Heart right ventricle (tissue), 16 donors: ENCODE data around the gene PER1. TPM values are rescaled to one million over a fixed set of nuclear protein-coding genes. Genes with fewer than 3 reads are reported as not detected.

Experiments
- ATAC-seq, 8 donors: fragments of 200-7000 bp; cut with Tn5 transposase; one replicate each; pipeline ENCODE4 v1.9.1; 2020; ENCODE audit warnings: mild to moderate bottlenecking in 8 of 8, moderate library complexity in 8 of 8, moderate number of reproducible peaks in 1 of 8
- DNase-seq, 2 donors: peaks; one replicate each; pipeline ENCODE4 v3.0.0-alpha.2; 2020
- H3K27ac ChIP-seq, 10 donors: fragments of 200-600 bp; sonication (generic) in 2 of 10; one replicate each; pipeline versions ENCODE4 v1.5.0 to v1.8.0; 2020 to 2022; ENCODE audit warnings: mild to moderate bottlenecking in 3 of 10
- H3K27me3 ChIP-seq, 7 donors: fragments of 200-600 bp; one replicate each; pipeline ENCODE4 v1.8.0; 2021 to 2022; ENCODE audit warnings: mild to moderate bottlenecking in 2 of 7
- H3K36me3 ChIP-seq, 9 donors: fragments of 200-600 bp; sonication (generic) in 1 of 9; one replicate each; pipeline versions ENCODE4 v1.5.0 to v1.8.0; 2020 to 2022; ENCODE audit warnings: mild to moderate bottlenecking in 2 of 9
- H3K4me1 ChIP-seq, 9 donors: fragments of 200-600 bp; sonication (generic) in 1 of 9; one replicate each; pipeline versions ENCODE4 v1.5.0 to v1.8.0; 2020 to 2022; ENCODE audit warnings: mild to moderate bottlenecking in 4 of 9
- H3K4me3 ChIP-seq, 10 donors: fragments of 200-600 bp; sonication (generic) in 2 of 10; one replicate each; pipeline versions ENCODE4 v1.5.0 to v1.8.0; 2020 to 2022; ENCODE audit warnings: mild to moderate bottlenecking in 7 of 10, moderate library complexity in 2 of 10
- H3K9me3 ChIP-seq, 11 donors: fragments of 200-600 bp in 10 of 11; sonication (generic) in 2 of 11; one replicate each; pipeline versions ENCODE4 v1.5.0 to v1.8.0; 2013 to 2022; ENCODE audit warnings: mild to moderate bottlenecking in 2 of 11, control low read depth in 1 of 11, moderate library complexity in 1 of 11
- CTCF ChIP-seq, 9 donors: fragments of 200-600 bp; sonication (generic) in 2 of 9; IDR thresholded peaks; one replicate each; pipeline versions ENCODE4 v1.5.0 to v1.8.0; 2021 to 2022; ENCODE audit warnings: antibody characterized with exemption in 9 of 9, mild to moderate bottlenecking in 5 of 9, moderate library complexity in 1 of 9
- WGBS, 2 donors: extraction: QIAGEN DNeasy Blood & Tissue Kit; methylation state at CpG; one replicate each; pipeline ENCODE4 v1.1.7; 2013; ENCODE audit warnings: inconsistent platforms in 1 of 2; 5-methylcytosine and 5-hydroxymethylcytosine counted together
- intact Hi-C, 10 donors: fragments of 100-400 bp; cut with DNase I; formaldehyde crosslinking; loops; one replicate each; pipeline versions ENCODE4 v1.11.1 to v1.14.2; 2022
- long read RNA-seq, 3 donors: library from polyadenylated mRNA; unstranded; transcript quantifications; one replicate each; pipeline ENCODE4 v2.0.0, GENCODE V29; 2020 to 2021
- polyA plus RNA-seq, 2 donors: library from polyadenylated mRNA; stranded (reverse); fragments of 200-250 nt; gene quantifications; one replicate each; pipeline ENCODE4 v1.2.3, GENCODE V29; 2013
- total RNA-seq, 10 donors: library from RNA; stranded (reverse); fragmentation: NEBNext Ultra II Directional in 3 of 10; extraction: Animal tissue kit (Norgen Biotek cat#: 25700) in 3 of 10; gene quantifications; one replicate each; pipeline versions ENCODE4 v1.2.1 to v1.2.4, GENCODE V29; 2021 to 2023
- donor health status: Arrhythmogenic right ventricular cardiomyopathy.
- donor health status: ischemic (EF 13 %, LVEDD 7.1; RV severe dilation, severe dysfunction).
- donor health status: healthy with polysubstance abuse.
- donor health status: DM: no; HTN: yes; CAD: no.
- donor health status: DM: no; HTN: no; CAD: no.
- donor health status: ischemic (EF 25% LVEDD 6.9; RV normal size, moderate dysfunction).
- donor health status: ischemic (EF 25% LVEDD 5.7; RV mildly dilated, moderate dysfunction).
- donor health status: healthy.
- donor health status: DM: yes; HTN: yes; CAD: no.
- donor health status: Ischemic cardiomyopathy.
- donor health status: ischemic (EF 35%, LVEDD 5.7; RV mildly dilated, moderate dysfunction).
- donor health status: nonischemic (EF 11% LVEDD 7.7; RV severe dilation, severe dysfunction).
- donor health status: DM: yes; HTN: yes; CAD: no.
- donor health status: PGD.
- donor health status: ischemic (EF 29% LVEDD 5.4; RV normal size, mild dysfunction).
- donor health status: nonischemic (EF 23%, LVEDD 6.1; RV moderate dilation, normal function).

PER1 gene
- total RNA-seq = 100 to 1,000 TPM in 6 of 10 donors, 10 to 100 TPM in 4; 37.4 to 154 (median 112) TPM
- 100 to 1,000 TPM; 112 to 135 TPM for polyA plus RNA-seq
- long read RNA-seq, donor 1, partial matches to known transcripts = 67 of 98 reads
- long read RNA-seq, donor 1, other reads (novel, unspliced or antisense) = 25 of 98 reads
- long read RNA-seq, donor 2, partial matches to known transcripts = 35 of 63 reads
- long read RNA-seq, donor 2, other reads (novel, unspliced or antisense) = 26 of 63 reads
- long read RNA-seq, donor 3, partial matches to known transcripts = 120 of 138 reads
- long read RNA-seq, donor 3, other reads (novel, unspliced or antisense) = 16 of 138 reads

DNA sequence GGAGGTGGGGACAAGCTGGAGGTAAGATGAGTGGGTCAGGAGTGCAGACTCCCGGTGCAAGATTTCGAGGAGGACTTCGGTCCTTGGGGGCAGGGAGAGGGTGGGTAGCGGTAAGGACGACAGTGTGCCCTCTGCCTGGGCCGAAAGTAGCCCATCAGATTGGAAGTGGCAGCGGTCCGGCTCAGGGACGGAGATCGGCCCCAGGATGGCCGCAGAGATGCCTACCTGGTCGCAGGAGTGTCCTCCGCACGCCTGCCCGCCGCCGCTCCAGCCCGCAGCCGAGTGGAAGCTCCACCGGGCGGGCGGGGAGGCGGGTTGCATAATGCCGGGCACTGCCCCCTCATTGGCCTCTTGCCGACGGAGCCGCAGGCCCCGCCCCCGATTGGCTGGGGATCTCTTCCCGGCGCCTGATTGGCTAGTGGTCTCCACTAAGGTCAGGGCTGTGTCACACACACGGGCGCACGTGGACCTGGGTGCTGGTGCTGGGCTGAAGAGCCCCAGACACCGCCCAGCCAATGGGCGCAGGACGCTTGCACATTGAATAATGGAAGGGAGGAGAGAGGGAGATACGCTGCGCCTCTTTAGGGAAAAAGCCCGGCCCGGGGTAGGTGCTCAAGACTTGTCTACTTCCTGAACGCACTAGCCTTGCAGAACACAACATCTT, at the start of gene PER1:
Gene PER1, minus strand, starts transcription at position 293 of the 664 bp plus-strand sequence. CDS start 1,698 bp downstream, outside the sequence.
- Histone ChIP-seq H3K4me3 (peak within 1 kb of the TSS; percentile 53 to 96 (median 78)), H3K36me3 (peaks cover 26 to 42% (median 35%) of the 10 kb centered on the region in 9 donors), H3K27ac (peak within 1 kb of the TSS; percentile 97 to 100 (median 100)), H3K27me3 (no peaks in the 10 kb centered on the region), H3K4me1 (peaks cover 32 to 75% (median 57%) of the 10 kb centered on the region in 9 donors), H3K9me3 (no peaks in the 10 kb centered on the region)
- intact Hi-C loops = loop anchor here in 4 of 10 donors (5.0 to 10.0 kb wide), 4 partner anchors 297 to 317 kb away; partner anchors contain the start of genes CYB5D1 (in 1 of the 4), KDM6B (in 1 of the 4), NAA38 (in 1 of the 4) and TMEM88 (in 1 of the 4)
- TF ChIP-seq CTCF (IDR thresholded peaks at IDR 0.05) = no peak
- DNase-seq (peak; percentile 96 to 98), ATAC-seq (peak; percentile 20 to 69 (median 53))
- 1 to 2% methylated on average over 42 of the region's 42 CpGs for WGBS, 2 donors

GRCh38 chr17:8192070-8192815, 40.0 kb upstream of the PER1 start:
- peak overlapping the region; percentile 6 to 49 (median 38) for H3K4me3 ChIP-seq
- intact Hi-C loops = loop anchor here in 2 of 10 donors (1.0 to 10.0 kb wide), 2 partner anchors 8 to 103 kb away; partner anchors contain the start of gene SLC25A35 (in 1 of the 2)
- peak overlapping the region; percentile 64 to 91 (median 85) for H3K27ac ChIP-seq
- peak; percentile 24 to 69 (median 56) for ATAC-seq
- whole genome bisulfite sequencing, 2 donors = 4 to 16% methylated on average over 12 of the region's 12 CpGs
- peaks cover 11 to 55% (median 42%) of the 10 kb centered on the region in 9 donors for H3K4me1 ChIP-seq
- DNase-seq = peak; percentile 56 to 92
- no peak for TF ChIP-seq CTCF (IDR thresholded peaks at IDR 0.05)
- no peaks in the 10 kb centered on the region for H3K36me3 ChIP-seq
- H3K27me3 ChIP-seq = no peaks in the 10 kb centered on the region
- no peaks in the 10 kb centered on the region for H3K9me3 ChIP-seq

DNA sequence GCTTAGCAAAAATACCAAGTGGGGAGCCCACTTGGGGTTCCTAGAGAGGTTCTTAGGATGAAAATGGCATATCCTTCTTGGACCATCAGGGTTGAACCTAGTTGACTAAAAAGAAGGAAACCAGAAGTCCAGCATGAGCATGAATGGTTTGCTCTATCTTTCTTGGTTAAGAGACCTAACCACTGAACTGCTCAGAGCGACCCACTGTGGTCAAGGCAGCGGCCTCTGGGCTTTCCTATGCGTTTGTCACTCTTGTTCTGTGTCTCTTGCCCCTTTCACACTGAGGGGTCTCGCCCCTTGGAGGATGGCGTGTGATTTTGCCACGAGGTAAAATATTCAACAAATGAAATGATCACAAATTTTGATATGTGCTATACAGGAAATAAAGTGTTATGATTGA, 38.3 kb upstream of the PER1 start:
- DNase-seq = no peak
- 41 to 51% methylated on average over 6 of the region's 6 CpGs for WGBS, 2 donors
- no peaks in the 10 kb centered on the region for H3K9me3 ChIP-seq
- H3K4me1 ChIP-seq = peaks cover 11 to 65% (median 42%) of the 10 kb centered on the region in 9 donors
- intact Hi-C loops = loop anchor here in 1 of 10 donors (10.0 kb wide), 1 partner anchor 104 kb away; the partner anchor contains the start of gene SLC25A35
- H3K27ac ChIP-seq = peak overlapping the region in 9 of 10 donors; percentile 87 to 99 (median 95)
- ATAC-seq = no peak
- H3K36me3 ChIP-seq = no peaks in the 10 kb centered on the region
- peak overlapping the region in 7 of 10 donors; percentile 23 to 90 (median 85) for H3K4me3 ChIP-seq
- no peaks in the 10 kb centered on the region for H3K27me3 ChIP-seq
- TF ChIP-seq CTCF (IDR thresholded peaks at IDR 0.05) = no peak
